GM12875 (cell line): ENCODE measurements around the gene COL13A1.

ENCODE experiments used
- H3K4me3 ChIP-seq: one replicate; pipeline ENCODE4 v1.5.1; 2011; ENCODE audit warnings: low read depth, low read length, control low read depth
- CTCF ChIP-seq: IDR thresholded peaks from 2 replicates; pipeline ENCODE4 v1.5.1; 2011; ENCODE audit warnings: low read depth, mild to moderate bottlenecking, control low read depth, inconsistent platforms, low read length, moderate library complexity, borderline replicate concordance; ENCODE audit not compliant: insufficient read depth

The COL13A1 gene

GRCh38 chr10:69936091-69936490 is 134.4 kb downstream of the COL13A1 start:
- TF ChIP-seq CTCF = peak; percentile 55
- H3K4me3 ChIP-seq = no peak overlapping the region

GRCh38 chr10:69938541-69938991 is 136.9 kb downstream of the COL13A1 start:
- no peak for TF ChIP-seq CTCF
- no peak overlapping the region for H3K4me3 ChIP-seq

GRCh38 chr10:69939061-69939460 is 137.4 kb downstream of the COL13A1 start:
- no peak overlapping the region for H3K4me3 ChIP-seq
- TF ChIP-seq CTCF = no peak

- no peak overlapping the region for H3K4me3 ChIP-seq
- no peak for TF ChIP-seq CTCF
These were observed 137.8 kb downstream of the COL13A1 start for GRCh38 chr10:69939481-69939880.

- TF ChIP-seq CTCF = no peak
- no peak overlapping the region for H3K4me3 ChIP-seq
These were observed 140.0 kb downstream of the COL13A1 start for GRCh38 chr10:69941730-69942129.

GRCh38 chr10:69943292-69943820 is 141.7 kb downstream of the COL13A1 start:
- H3K4me3 ChIP-seq = no peak overlapping the region
- no peak for TF ChIP-seq CTCF

- no peak for TF ChIP-seq CTCF
- no peak overlapping the region for H3K4me3 ChIP-seq
These were observed 143.1 kb downstream of the COL13A1 start for GRCh38 chr10:69944761-69945160.
